Measurements from ENCODE around the gene HOXA10.

Gene HOXA10

GRCh38 chr7:27179030-27179429 lies 4.9 kb upstream of the HOXA10 start:
- Histone ChIP-seq H3K4me3 (ENCODE audit: insufficient read depth, low read depth, low read length, poor library complexity, severe bottlenecking) (no peak overlapping the region), H3K27me3 (replicated peaks; ENCODE audit: control insufficient read depth, insufficient read depth, low read length, poor library complexity, severe bottlenecking) (peaks cover 64% of the 10 kb centered on the region), H3K4me1 (ENCODE audit: control insufficient read depth, insufficient read depth, low read length, poor library complexity, severe bottlenecking) (peaks cover 22% of the 10 kb centered on the region), H3K36me3 (ENCODE audit: control insufficient read depth, insufficient read depth, low read length) (no peaks in the 10 kb centered on the region), H3K27ac (ENCODE audit: insufficient read depth, low read length, poor library complexity, severe bottlenecking) (no peak overlapping the region), H3K9me3 (ENCODE audit: control insufficient read depth, low read length) (no peaks in the 10 kb centered on the region)
- DNase-seq: no peak

DNA sequence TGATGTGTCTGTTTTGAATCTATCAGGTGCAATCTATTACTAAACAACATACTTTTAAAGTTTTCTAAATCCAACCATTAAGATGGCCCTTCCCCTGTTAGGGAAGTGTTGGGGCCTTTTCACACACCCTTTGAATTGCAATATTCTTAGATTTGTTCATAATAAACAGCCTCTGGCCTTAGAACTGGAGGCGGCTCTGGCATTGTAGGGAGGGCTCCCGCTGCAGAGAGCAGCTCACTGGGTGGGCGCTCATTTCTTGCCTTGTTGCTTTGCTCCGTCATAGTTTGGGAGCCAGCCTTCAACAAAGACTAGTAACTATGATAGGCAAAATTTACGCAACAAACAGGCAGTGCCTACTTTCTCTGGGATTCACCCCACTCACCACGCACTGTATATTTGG lies 4.2 kb upstream of the HOXA10 start:
- no peaks in the 10 kb centered on the region for H3K9me3 ChIP-seq (ENCODE audit: control insufficient read depth, low read length)
- no peaks in the 10 kb centered on the region for H3K36me3 ChIP-seq (ENCODE audit: control insufficient read depth, insufficient read depth, low read length)
- H3K4me1 ChIP-seq (ENCODE audit: control insufficient read depth, insufficient read depth, low read length, poor library complexity, severe bottlenecking): peaks cover 22% of the 10 kb centered on the region
- H3K27ac ChIP-seq (ENCODE audit: insufficient read depth, low read length, poor library complexity, severe bottlenecking): no peak overlapping the region
- no peak overlapping the region for H3K4me3 ChIP-seq (ENCODE audit: insufficient read depth, low read depth, low read length, poor library complexity, severe bottlenecking)
- no peak for DNase-seq
- H3K27me3 ChIP-seq (replicated peaks; ENCODE audit: control insufficient read depth, insufficient read depth, low read length, poor library complexity, severe bottlenecking): peaks cover 64% of the 10 kb centered on the region

DNA sequence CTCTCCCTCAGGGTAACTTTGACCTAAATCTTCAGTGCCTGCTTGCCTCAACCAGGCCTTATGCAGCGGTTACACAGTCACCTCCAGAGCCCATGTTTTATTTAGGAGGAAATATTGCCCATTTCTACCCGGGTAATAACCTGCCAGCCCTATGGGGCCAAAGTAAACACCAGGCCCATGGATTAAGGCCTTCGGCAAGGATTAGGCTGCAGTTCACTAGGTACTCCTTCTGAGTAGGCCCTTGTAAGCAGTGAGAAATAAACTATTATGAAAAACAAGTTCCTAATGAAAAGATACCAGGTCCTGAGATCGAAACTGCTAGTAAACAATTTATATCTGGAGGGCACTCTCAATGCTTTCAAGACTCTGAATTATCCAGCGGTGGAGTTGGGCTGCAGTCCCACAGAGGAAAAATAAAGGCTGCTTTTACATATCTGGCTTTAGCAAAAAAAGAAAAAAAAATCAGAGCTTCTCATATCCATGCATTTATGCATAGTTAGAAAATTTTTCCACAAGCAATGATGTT lies 3.7 kb upstream of the HOXA10 start:
- peaks cover 64% of the 10 kb centered on the region for H3K27me3 ChIP-seq (replicated peaks; ENCODE audit: control insufficient read depth, insufficient read depth, low read length, poor library complexity, severe bottlenecking)
- no peaks in the 10 kb centered on the region for H3K9me3 ChIP-seq (ENCODE audit: control insufficient read depth, low read length)
- H3K36me3 ChIP-seq (ENCODE audit: control insufficient read depth, insufficient read depth, low read length): no peaks in the 10 kb centered on the region
- no peak for DNase-seq
- no peak overlapping the region for H3K27ac ChIP-seq (ENCODE audit: insufficient read depth, low read length, poor library complexity, severe bottlenecking)
- H3K4me1 ChIP-seq (ENCODE audit: control insufficient read depth, insufficient read depth, low read length, poor library complexity, severe bottlenecking): peaks cover 25% of the 10 kb centered on the region
- no peak overlapping the region for H3K4me3 ChIP-seq (ENCODE audit: insufficient read depth, low read depth, low read length, poor library complexity, severe bottlenecking)

DNA sequence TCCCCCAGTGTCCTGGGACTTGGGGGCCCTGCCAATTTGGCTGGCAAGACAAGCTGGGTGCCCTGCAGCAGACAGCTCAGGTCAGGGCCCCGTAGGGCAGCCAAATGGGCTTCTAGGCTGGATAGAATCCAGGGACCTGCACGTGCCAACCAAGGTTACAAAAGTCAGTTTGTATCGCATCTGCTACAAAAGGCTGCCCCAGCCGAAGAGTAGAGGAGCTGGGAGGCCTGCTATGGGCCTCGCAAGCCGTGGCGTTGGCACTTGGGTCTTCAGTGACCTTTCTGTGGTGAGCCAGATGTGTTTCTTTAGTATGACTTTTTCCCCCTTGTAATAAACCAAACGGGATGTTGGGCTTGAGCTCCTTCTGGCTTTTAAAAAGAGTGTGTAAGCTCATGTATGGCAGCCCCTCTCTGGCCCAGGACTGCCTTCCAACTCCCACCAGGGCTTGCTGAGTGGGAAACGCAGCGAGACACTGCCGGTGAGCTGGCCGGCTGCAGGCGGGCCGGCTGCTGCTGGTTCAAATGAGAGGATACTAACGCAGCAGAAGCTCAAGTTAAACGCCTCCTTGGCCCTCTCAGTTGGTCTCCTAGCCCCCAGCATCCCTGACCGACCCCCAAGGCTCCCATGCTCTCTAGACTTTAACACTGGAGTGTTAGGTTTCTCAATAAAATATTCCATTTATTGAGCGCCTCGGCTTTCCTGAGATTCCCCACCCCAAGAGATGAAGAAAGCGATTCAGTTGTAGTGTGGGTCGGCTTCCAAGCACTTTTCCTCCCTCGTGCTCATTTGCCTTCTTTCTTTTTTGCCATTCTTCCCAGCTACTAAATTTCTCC lies 3.1 kb upstream of the HOXA10 start:
- H3K27me3 ChIP-seq (replicated peaks; ENCODE audit: control insufficient read depth, insufficient read depth, low read length, poor library complexity, severe bottlenecking): peaks cover 65% of the 10 kb centered on the region
- no peak overlapping the region for H3K27ac ChIP-seq (ENCODE audit: insufficient read depth, low read length, poor library complexity, severe bottlenecking)
- H3K9me3 ChIP-seq (ENCODE audit: control insufficient read depth, low read length): no peaks in the 10 kb centered on the region
- DNase-seq: no peak
- H3K4me3 ChIP-seq (ENCODE audit: insufficient read depth, low read depth, low read length, poor library complexity, severe bottlenecking): no peak overlapping the region
- peaks cover 31% of the 10 kb centered on the region for H3K4me1 ChIP-seq (ENCODE audit: control insufficient read depth, insufficient read depth, low read length, poor library complexity, severe bottlenecking)
- no peaks in the 10 kb centered on the region for H3K36me3 ChIP-seq (ENCODE audit: control insufficient read depth, insufficient read depth, low read length)

- Histone ChIP-seq H3K36me3 (ENCODE audit: control insufficient read depth, insufficient read depth, low read length) (no peaks in the 10 kb centered on the region), H3K4me3 (ENCODE audit: insufficient read depth, low read depth, low read length, poor library complexity, severe bottlenecking) (no peak overlapping the region), H3K4me1 (ENCODE audit: control insufficient read depth, insufficient read depth, low read length, poor library complexity, severe bottlenecking) (peaks cover 31% of the 10 kb centered on the region), H3K9me3 (ENCODE audit: control insufficient read depth, low read length) (no peaks in the 10 kb centered on the region), H3K27me3 (replicated peaks; ENCODE audit: control insufficient read depth, insufficient read depth, low read length, poor library complexity, severe bottlenecking) (peaks cover 72% of the 10 kb centered on the region), H3K27ac (ENCODE audit: insufficient read depth, low read length, poor library complexity, severe bottlenecking) (no peak overlapping the region)
- no peak for DNase-seq
Measured at GRCh38 chr7:27176524-27176845, 2.4 kb upstream of the HOXA10 start.

DNA sequence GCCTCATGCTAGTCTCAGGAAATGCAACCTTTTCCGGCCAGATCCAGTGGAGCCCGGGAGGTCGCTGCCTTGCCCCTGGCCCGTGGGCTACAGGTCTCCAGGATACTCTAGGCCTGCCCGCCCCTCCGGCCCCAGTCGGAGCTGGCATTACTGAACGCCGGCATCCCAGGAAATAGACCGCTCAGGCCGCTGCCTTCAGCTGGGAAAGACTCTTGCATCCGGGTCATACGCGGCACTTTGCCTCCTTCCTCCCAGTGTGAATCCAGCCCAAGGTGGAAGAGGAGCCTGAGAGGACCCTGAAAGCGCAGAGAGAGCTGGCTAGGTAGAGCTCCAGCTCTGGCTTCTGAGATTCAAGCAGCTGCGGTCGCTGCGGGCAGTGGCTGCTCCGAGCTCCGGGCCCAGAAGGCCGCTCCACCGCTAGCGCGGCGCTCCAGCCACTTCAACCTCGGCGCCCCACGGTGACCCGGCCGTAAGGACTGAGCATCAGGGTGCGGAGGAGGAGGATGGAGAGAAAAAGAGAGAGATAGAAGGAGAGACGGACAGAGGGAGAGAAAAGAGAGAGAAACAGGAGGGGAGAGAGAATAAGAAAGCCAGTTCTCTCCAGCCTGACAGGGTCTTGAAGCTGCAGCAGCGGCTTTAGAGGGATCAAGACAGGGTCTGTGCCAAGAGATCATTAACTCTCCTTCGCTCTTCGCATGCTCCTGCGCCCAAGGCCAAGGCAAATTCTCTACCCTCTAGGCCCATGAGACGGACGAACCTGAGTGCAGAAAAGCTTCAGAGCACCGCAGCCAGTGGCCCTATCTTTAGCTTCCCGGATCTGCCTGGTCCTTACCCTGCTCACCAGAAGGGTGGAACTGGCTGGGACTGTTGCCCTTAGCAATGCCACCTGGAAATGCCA lies 1.8 kb upstream of the HOXA10 start:
- Histone ChIP-seq H3K36me3 (ENCODE audit: control insufficient read depth, insufficient read depth, low read length) (no peaks in the 10 kb centered on the region), H3K9me3 (ENCODE audit: control insufficient read depth, low read length) (no peaks in the 10 kb centered on the region), H3K27me3 (replicated peaks; ENCODE audit: control insufficient read depth, insufficient read depth, low read length, poor library complexity, severe bottlenecking) (peaks cover 77% of the 10 kb centered on the region), H3K4me3 (ENCODE audit: insufficient read depth, low read depth, low read length, poor library complexity, severe bottlenecking) (no peak overlapping the region), H3K4me1 (ENCODE audit: control insufficient read depth, insufficient read depth, low read length, poor library complexity, severe bottlenecking) (peaks cover 31% of the 10 kb centered on the region), H3K27ac (ENCODE audit: insufficient read depth, low read length, poor library complexity, severe bottlenecking) (no peak overlapping the region)
- DNase-seq: no peak

DNA sequence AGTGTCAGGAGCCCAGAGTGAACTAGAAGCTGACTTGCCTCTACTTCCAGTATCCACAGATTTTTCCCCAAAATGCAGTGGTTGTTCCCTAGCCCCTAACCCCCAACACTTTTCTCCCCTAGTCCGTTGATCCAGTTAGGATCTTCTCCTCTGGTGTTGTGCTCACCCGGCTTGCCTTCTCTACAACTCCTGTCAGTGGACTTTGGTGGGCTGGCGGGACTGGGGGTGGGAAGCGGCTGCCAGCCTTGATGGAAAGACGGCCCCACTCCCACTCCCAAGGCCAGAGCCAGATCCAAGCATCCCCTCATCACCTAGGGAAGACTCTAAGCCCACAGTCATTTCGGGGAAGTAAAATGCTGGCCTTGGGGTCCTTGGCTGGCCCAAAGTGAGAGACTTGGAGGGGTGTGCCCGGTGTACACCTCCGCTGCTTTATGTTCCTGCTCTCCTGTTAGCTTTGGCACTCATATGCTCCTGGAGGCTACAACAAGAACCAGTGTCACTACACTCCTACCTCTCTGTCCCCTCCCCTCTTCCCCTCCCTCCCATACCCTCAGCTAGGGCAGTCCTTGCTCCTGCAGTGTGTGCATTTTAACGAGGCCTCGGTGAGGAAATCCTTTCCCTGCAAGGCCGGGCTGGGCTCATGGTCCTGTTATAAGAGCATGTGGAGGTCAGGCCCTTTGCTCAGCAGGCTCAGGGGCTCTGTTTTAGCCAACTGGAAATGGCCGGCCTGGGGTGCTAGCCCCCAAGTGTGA lies 930 bp upstream of the HOXA10 start:
- no peak overlapping the region for H3K4me3 ChIP-seq (ENCODE audit: insufficient read depth, low read depth, low read length, poor library complexity, severe bottlenecking)
- peaks cover 32% of the 10 kb centered on the region for H3K4me1 ChIP-seq (ENCODE audit: control insufficient read depth, insufficient read depth, low read length, poor library complexity, severe bottlenecking)
- H3K27me3 ChIP-seq (replicated peaks; ENCODE audit: control insufficient read depth, insufficient read depth, low read length, poor library complexity, severe bottlenecking): peaks cover 77% of the 10 kb centered on the region
- no peaks in the 10 kb centered on the region for H3K36me3 ChIP-seq (ENCODE audit: control insufficient read depth, insufficient read depth, low read length)
- no peak overlapping the region for H3K27ac ChIP-seq (ENCODE audit: insufficient read depth, low read length, poor library complexity, severe bottlenecking)
- H3K9me3 ChIP-seq (ENCODE audit: control insufficient read depth, low read length): no peaks in the 10 kb centered on the region
- DNase-seq: no peak

GRCh38 chr7:27173511-27173955 lies 587 bp downstream of the HOXA10 start:
- H3K4me1 ChIP-seq (ENCODE audit: control insufficient read depth, insufficient read depth, low read length, poor library complexity, severe bottlenecking): peaks cover 37% of the 10 kb centered on the region
- no peak for DNase-seq
- peaks cover 79% of the 10 kb centered on the region for H3K27me3 ChIP-seq (replicated peaks; ENCODE audit: control insufficient read depth, insufficient read depth, low read length, poor library complexity, severe bottlenecking)
- H3K9me3 ChIP-seq (ENCODE audit: control insufficient read depth, low read length): no peaks in the 10 kb centered on the region
- no peak overlapping the region for H3K27ac ChIP-seq (ENCODE audit: insufficient read depth, low read length, poor library complexity, severe bottlenecking)
- no peaks in the 10 kb centered on the region for H3K36me3 ChIP-seq (ENCODE audit: control insufficient read depth, insufficient read depth, low read length)
- H3K4me3 ChIP-seq (ENCODE audit: insufficient read depth, low read depth, low read length, poor library complexity, severe bottlenecking): peak overlapping the region; percentile 40

GRCh38 chr7:27172823-27173510 lies 1.2 kb downstream of the HOXA10 start:
- peak overlapping the region; percentile 40 for H3K4me3 ChIP-seq (ENCODE audit: insufficient read depth, low read depth, low read length, poor library complexity, severe bottlenecking)
- peaks cover 37% of the 10 kb centered on the region for H3K4me1 ChIP-seq (ENCODE audit: control insufficient read depth, insufficient read depth, low read length, poor library complexity, severe bottlenecking)
- H3K9me3 ChIP-seq (ENCODE audit: control insufficient read depth, low read length): no peaks in the 10 kb centered on the region
- no peak overlapping the region for H3K27ac ChIP-seq (ENCODE audit: insufficient read depth, low read length, poor library complexity, severe bottlenecking)
- peaks cover 84% of the 10 kb centered on the region for H3K27me3 ChIP-seq (replicated peaks; ENCODE audit: control insufficient read depth, insufficient read depth, low read length, poor library complexity, severe bottlenecking)
- no peak for DNase-seq
- H3K36me3 ChIP-seq (ENCODE audit: control insufficient read depth, insufficient read depth, low read length): no peaks in the 10 kb centered on the region

All from effector memory CD4-positive, alpha-beta T cell (primary cell).